NCI-H748 treated with DMSO at 0.1 percent for 48 hours (cell line): Measurements from ENCODE around the gene ACVR2A.

Experiments used
- DNase-seq: peaks from one replicate; lab custom pipeline; 2025; lab: John Stamatoyannopoulos, UW

Gene ACVR2A

DNA sequence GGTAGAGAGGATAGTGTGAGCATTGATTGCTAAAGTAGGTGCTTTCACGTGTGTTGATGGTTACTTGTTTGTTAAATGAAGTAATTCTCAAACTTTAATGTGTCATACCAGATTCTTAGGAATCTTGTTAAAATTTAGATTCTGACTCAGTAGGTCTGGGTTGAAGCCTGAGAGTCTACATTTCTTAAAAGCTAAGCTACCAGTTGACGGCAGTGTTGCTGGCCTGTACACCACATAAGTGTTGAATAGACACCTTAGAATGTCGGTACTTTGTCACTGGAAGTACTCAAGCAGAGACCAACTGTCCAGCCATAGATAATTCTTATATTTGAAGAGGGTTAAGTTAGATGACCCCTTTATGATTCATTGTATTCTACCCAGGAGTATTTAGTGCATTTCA, 79.8 kb downstream of the ACVR2A start:
- no peak for DNase-seq

DNA sequence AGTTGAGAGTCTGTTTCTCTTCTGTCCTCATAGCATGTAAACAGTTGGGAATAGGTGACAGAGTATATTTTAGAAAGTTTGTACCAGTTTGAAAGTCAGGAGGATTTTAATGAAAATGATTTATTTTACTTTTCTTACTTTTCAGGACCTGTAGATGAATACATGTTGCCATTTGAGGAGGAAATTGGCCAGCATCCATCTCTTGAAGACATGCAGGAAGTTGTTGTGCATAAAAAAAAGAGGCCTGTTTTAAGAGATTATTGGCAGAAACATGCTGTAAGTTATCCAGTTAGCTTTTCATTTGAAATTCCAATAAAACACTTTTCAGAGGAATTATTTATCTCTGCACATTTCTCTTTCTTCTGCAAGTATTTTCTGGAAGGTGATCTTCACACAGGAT, 81.1 kb downstream of the ACVR2A start:
- no peak for DNase-seq

DNA sequence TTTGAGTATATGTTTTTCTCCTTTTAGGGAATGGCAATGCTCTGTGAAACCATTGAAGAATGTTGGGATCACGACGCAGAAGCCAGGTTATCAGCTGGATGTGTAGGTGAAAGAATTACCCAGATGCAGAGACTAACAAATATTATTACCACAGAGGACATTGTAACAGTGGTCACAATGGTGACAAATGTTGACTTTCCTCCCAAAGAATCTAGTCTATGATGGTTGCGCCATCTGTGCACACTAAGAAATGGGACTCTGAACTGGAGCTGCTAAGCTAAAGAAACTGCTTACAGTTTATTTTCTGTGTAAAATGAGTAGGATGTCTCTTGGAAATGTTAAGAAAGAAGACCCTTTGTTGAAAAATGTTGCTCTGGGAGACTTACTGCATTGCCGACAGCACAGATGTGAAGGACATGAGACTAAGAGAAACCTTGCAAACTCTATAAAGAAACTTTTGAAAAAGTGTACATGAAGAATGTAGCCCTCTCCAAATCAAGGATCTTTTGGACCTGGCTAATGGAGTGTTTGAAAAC, 82.3 kb downstream of the ACVR2A start:
- no peak for DNase-seq

DNA sequence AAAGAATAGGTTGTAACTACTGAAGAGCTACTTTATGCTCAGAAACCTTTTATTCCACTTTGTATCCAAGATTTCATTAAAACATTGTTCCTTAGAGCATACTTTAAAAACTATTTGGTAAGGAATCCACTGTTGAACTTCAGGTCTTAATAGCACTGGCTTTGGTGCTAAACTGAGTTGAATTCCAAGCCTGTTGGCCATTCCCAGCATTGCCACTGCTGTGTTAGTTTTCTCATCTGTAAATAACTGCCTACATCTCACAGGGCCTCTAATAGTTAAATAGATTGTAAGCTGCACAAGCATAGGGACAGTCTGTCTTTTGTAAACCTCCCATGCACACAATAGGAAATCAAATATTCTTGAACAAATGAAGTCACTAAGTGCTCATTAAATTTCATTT, 89.1 kb downstream of the ACVR2A start:
- DNase-seq, result no peak

DNA sequence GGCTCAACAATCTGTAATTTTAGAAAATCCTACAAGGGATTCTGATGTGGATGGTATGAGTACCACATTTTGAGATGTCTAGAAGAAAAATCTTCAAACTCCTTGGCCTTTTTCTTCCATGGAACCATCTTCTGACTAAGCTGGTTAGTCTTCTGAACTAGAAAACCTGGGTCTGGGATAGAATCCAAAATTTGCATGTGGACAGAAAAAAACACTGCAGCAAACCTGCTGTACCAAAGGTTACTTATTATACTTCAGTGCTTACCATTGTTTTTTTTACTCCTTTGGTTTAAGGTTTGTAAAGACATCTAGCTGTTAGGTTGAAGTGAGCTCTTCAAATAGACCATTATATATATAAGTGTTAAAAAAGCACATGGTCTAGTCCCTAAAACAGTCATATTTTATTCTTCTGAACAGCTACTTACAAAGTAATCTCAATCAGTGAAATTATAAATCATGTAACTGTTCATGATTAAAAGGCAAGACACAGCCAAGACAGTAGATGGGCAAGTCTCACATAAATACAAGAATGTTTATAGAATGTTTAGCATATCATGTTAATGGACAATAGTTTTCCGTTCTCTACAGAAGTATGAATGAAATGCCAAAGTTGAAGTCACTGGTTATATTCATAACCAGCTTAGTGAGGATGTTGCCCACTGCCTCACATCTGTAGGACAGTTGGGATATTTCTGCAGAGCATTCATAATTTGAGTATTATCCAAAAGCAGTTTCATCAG, 90.2 kb downstream of the ACVR2A start:
- no peak for DNase-seq

DNA sequence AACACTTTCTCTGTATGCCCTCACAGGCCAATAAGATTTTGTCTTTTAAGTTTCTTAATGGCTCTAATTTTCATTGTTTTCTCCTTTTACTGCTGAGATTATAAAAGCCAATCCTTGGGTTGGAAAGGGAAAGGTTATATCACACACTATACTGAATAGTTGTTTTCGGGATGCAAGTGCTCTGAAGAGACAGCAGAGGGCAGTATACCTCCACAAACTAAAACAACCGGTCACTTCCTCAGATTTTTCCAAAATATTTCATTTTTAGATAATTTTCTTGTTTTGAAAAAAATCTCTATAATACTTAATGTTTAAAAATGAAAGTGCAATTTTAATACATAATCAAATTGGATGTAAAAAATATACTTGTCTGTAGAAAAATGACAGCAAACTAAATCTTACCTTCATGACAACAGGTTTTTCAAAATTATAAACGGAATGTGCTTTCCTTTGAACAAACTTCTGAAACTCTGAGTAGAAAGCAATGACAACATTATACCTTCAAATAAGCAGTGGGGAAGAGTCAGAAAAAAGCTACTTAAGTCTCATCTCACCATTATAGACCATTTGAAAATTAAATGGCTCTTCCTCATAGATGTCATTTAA, 93.0 kb downstream of the ACVR2A start:
- DNase-seq, result peak; percentile 11

DNA sequence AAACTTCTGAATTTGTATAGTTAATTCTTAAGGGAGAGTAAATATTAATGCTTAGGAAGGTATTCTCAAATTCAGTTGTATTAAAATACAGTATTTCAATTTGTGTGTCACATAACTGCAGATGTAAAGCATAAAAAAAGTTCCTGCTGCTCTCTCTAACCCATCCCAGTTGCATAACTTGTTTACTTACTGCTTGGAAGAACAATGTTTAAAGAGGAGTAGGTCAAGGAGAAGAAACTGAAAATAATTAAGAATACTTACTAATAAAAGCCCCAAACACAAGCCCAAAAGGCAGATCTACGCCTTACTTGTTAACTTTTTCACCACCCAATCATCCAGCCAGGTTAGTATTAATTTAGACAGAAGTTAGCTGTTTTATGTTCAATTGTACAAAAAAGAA, 94.5 kb downstream of the ACVR2A start:
- DNase-seq, result no peak

DNA sequence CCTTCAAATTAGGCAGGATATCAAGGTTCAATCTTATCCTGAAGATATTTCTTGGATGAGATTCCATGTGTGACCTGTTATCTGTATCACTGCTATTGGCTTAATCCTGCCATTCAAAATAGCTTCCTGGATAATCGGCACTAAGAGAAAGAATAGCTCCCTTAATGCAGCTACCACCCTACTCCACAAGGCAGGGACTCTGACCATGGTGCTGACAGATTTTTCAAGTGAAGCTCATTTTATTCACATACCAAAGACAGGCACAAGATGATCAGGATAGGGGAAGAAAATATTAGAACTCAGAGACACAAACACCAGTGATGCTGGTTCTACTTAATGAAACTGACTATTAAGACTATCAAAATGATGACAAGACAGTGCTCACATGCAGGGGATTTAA, 100.8 kb downstream of the ACVR2A start:
- DNase-seq, result no peak

DNA sequence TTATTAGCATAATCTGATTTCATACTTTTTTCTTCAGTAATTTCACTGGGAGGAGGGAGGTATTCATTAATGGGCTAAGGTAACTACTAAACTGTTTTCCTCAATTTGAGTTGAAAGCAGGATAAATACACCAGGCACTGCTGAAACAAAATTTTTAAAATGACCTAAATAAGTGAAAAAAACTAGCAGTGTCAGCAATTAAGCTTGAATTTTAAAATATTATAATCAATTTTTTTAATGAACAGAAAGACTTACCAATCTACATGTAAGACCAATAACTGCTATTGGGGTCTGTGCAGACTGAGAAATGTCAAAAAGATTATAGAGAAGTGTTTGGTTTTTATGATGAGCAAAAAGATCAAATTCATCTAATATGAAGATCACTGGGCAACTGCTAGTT, 107.3 kb downstream of the ACVR2A start:
- no peak for DNase-seq

DNA sequence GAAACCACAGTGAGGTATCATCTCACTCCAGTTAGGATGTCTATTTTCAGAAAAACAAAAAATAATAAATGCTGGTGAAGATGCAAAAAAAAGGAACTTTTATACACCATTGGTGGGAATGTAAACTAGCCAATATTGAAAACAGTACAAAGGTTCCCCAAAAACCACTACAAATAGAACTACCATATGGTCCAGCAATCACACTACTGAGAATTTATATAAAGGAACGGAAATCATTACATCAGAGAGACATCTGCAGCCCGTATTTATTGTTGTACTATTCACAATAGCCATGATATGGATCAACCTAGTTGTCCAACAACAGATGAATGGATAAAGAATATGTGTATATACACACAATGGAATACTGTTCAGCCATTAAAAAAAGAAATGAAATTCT, 123.7 kb downstream of the ACVR2A start:
- no peak for DNase-seq

DNA sequence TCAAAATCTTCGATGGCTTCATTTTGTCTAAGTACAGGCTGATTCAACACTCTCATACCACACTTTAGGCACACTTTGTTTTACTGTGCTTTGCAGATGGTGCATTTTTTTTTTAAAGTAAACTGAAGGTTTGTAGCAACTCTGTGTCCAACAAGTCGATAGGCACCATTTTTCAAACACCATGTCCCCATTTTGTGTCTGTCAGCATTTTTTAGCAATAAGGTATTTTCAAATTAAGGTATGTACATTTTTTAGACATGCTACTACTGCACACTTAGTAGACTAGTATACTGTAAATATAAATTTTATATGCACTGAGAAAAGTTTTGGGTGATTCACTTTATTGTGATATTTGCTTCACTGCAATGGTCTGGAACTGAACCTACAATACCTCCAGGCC, 131.3 kb downstream of the ACVR2A start:
- no peak for DNase-seq

DNA sequence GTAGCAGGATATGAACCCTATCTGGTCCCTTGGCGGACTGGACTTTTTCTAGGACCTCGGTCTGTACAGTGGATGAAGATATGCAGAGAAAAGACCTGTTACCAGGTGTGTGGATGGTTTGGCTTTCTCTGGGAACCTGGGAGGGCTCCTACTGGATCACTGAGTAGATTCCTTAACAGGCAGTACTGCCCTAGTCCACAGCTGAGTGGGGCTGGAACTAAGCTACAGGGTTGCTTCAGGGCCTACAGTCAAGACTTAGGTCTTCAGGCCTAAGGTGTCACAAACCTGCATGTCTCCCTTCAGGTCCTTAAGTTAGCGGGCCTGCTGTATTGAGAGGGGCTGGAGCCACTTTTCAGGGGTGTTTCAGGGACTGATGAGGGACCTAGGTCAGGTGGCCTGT, 132.8 kb downstream of the ACVR2A start:
- DNase-seq, result no peak
